Karpas-422 (cell line): Measurements from ENCODE around the gene ATP13A2. TPM values are rescaled to one million over a fixed set of nuclear protein-coding genes. Genes with fewer than 3 reads are reported as not detected.

Experiments used
- DNase-seq: peaks from one replicate; pipeline ENCODE4 v3.0.0-alpha.2; 2015
- H2AFZ ChIP-seq: fragments of 200-600 bp; sonication (generic); 2 replicates; pipeline ENCODE4 v1.6.1; 2014; ENCODE audit warnings: antibody characterized with exemption, low read length, mixed read lengths
- H3K27ac ChIP-seq: fragments of 200-600 bp; sonication (generic); 2 replicates; pipeline ENCODE4 v1.5.1; 2014; ENCODE audit warnings: mild to moderate bottlenecking, low read length, moderate library complexity
- H3K27me3 ChIP-seq: fragments of 200-600 bp; sonication (generic); 2 replicates; pipeline ENCODE4 v1.6.1; 2014; ENCODE audit warnings: low read length, mixed read lengths
- H3K36me3 ChIP-seq: fragments of 200-600 bp; sonication (generic); 2 replicates; pipeline ENCODE4 v1.6.1; 2014; ENCODE audit warnings: low read length, mixed read lengths; ENCODE audit not compliant: insufficient read depth
- H3K4me1 ChIP-seq: fragments of 200-600 bp; sonication (generic); 2 replicates; pipeline ENCODE4 v1.6.1; 2014; ENCODE audit warnings: mild to moderate bottlenecking, low read length, mixed read lengths
- H3K4me2 ChIP-seq: fragments of 200-600 bp; sonication (generic); 2 replicates; pipeline ENCODE4 v1.6.1; 2014; ENCODE audit warnings: low read length, low read depth, mild to moderate bottlenecking; ENCODE audit not compliant: poor library complexity, severe bottlenecking
- H3K4me3 ChIP-seq: fragments of 200-600 bp; sonication (generic); 2 replicates; pipeline ENCODE4 v1.5.1; 2014; ENCODE audit warnings: mild to moderate bottlenecking, antibody characterized with exemption, low read length, mixed read lengths
- H3K79me2 ChIP-seq: fragments of 200-600 bp; sonication (generic); 2 replicates; pipeline ENCODE4 v1.6.1; 2014; ENCODE audit warnings: mild to moderate bottlenecking, low read length, mixed read lengths
- H3K9ac ChIP-seq: fragments of 200-600 bp; sonication (generic); 2 replicates; pipeline ENCODE4 v1.6.0; 2014; ENCODE audit warnings: low read length
- H3K9me2 ChIP-seq: fragments of 200-600 bp; sonication (generic), shearing (Covaris generic); replicated peaks from 2 replicates; pipeline ENCODE4 v1.6.0; 2014; ENCODE audit warnings: mild to moderate bottlenecking, low read length, moderate library complexity; ENCODE audit not compliant: insufficient read depth
- H3K9me3 ChIP-seq: fragments of 300-700, 200-600 bp; sonication (generic); 2 replicates; pipeline ENCODE4 v1.6.1; 2014; ENCODE audit warnings: low read length, mixed read lengths
- H4K20me1 ChIP-seq: fragments of 200-600 bp; sonication (generic); 2 replicates; pipeline ENCODE4 v1.6.1; 2014; ENCODE audit warnings: mild to moderate bottlenecking, antibody characterized with exemption, low read length, low read depth; ENCODE audit not compliant: insufficient read depth
- total RNA-seq: library from RNA; depleted of rRNA; stranded (reverse); fragments of >200 nt; shearing (Covaris generic); gene quantifications from 2 replicates; pipeline ENCODE4 v1.2.3, GENCODE V29; 2014; ENCODE audit warnings: low replicate concordance

The ATP13A2 gene
- total RNA-seq, 1 experiment from 2014 or later: 13.6 TPM

GRCh38 chr1:17053086-17053684 is 41.5 kb upstream of the ATP13A2 start:
- H3K4me2 ChIP-seq: peak overlapping the region; percentile 75
- H3K27ac ChIP-seq: peak overlapping the region; percentile 12; the same call in 1 of the 2 replicates
- H3K9me2 ChIP-seq: no peaks in the 10 kb centered on the region
- peak; percentile 51 for DNase-seq
- peak overlapping the region; percentile 79 for H3K9ac ChIP-seq
- no peaks in the 10 kb centered on the region for H3K9me3 ChIP-seq
- no peak overlapping the region for H2AFZ ChIP-seq
- H3K4me1 ChIP-seq: peaks cover 13% of the 10 kb centered on the region
- H3K79me2 ChIP-seq: peaks cover 49% of the 10 kb centered on the region
- no peaks in the 10 kb centered on the region for H3K27me3 ChIP-seq
- H3K4me3 ChIP-seq: peak overlapping the region; percentile 77
- peaks cover 8% of the 10 kb centered on the region; the same call in 1 of the 2 replicates for H3K36me3 ChIP-seq
- peaks cover under 1% of the 10 kb centered on the region; the same call in 1 of the 2 replicates for H4K20me1 ChIP-seq

- peak overlapping the region; percentile 12; the same call in 1 of the 2 replicates for H3K27ac ChIP-seq
- H4K20me1 ChIP-seq: peaks cover 3% of the 10 kb centered on the region; the same call in 1 of the 2 replicates
- peaks cover 55% of the 10 kb centered on the region for H3K79me2 ChIP-seq
- H2AFZ ChIP-seq: no peak overlapping the region
- H3K27me3 ChIP-seq: no peaks in the 10 kb centered on the region
- peak overlapping the region; percentile 79 for H3K9ac ChIP-seq
- H3K9me2 ChIP-seq: no peaks in the 10 kb centered on the region
- H3K9me3 ChIP-seq: no peaks in the 10 kb centered on the region
- peak overlapping the region; percentile 77 for H3K4me3 ChIP-seq
- H3K4me1 ChIP-seq: peaks cover 13% of the 10 kb centered on the region
- DNase-seq: no peak
- peak overlapping the region; percentile 75 for H3K4me2 ChIP-seq
- H3K36me3 ChIP-seq: peaks cover 8% of the 10 kb centered on the region; the same call in 1 of the 2 replicates
Measured at GRCh38 chr1:17052641-17053040, 40.9 kb upstream of the ATP13A2 start.

GRCh38 chr1:17052038-17052437 is 40.3 kb upstream of the ATP13A2 start:
- H3K4me2 ChIP-seq: peak overlapping the region; percentile 75
- H3K4me3 ChIP-seq: peak overlapping the region; percentile 77
- H3K9me2 ChIP-seq: no peaks in the 10 kb centered on the region
- no peak overlapping the region for H3K27ac ChIP-seq
- H3K9me3 ChIP-seq: no peaks in the 10 kb centered on the region
- H4K20me1 ChIP-seq: peaks cover 3% of the 10 kb centered on the region; the same call in 1 of the 2 replicates
- H2AFZ ChIP-seq: no peak overlapping the region
- H3K79me2 ChIP-seq: peaks cover 61% of the 10 kb centered on the region
- H3K4me1 ChIP-seq: peaks cover 13% of the 10 kb centered on the region
- no peak for DNase-seq
- H3K36me3 ChIP-seq: peaks cover 8% of the 10 kb centered on the region; the same call in 1 of the 2 replicates
- H3K9ac ChIP-seq: peak overlapping the region; percentile 79
- H3K27me3 ChIP-seq: no peaks in the 10 kb centered on the region

GRCh38 chr1:17047924-17048323 is 36.2 kb upstream of the ATP13A2 start:
- Histone ChIP-seq H3K4me3 (no peak overlapping the region), H3K9ac (no peak overlapping the region), H3K27me3 (no peaks in the 10 kb centered on the region), H3K36me3 (peaks cover 31% of the 10 kb centered on the region; the same call in 1 of the 2 replicates), H3K79me2 (peaks cover 83% of the 10 kb centered on the region), H4K20me1 (peaks cover 3% of the 10 kb centered on the region; the same call in 1 of the 2 replicates), H3K4me2 (no peak overlapping the region), H2AFZ (no peak overlapping the region), H3K9me3 (no peaks in the 10 kb centered on the region), H3K4me1 (peaks cover 24% of the 10 kb centered on the region), H3K9me2 (no peaks in the 10 kb centered on the region), H3K27ac (no peak overlapping the region)
- no peak for DNase-seq

GRCh38 chr1:17046334-17046657 is 34.6 kb upstream of the ATP13A2 start:
- Histone ChIP-seq H2AFZ (no peak overlapping the region), H3K27me3 (no peaks in the 10 kb centered on the region), H3K79me2 (peaks cover 70% of the 10 kb centered on the region), H3K4me1 (peaks cover 13% of the 10 kb centered on the region), H3K9me2 (no peaks in the 10 kb centered on the region), H4K20me1 (0 out of 2 replicates have a peak, but pooled peaks cover 3% of the 10 kb centered on the region), H3K36me3 (peaks cover 32% of the 10 kb centered on the region; the same call in 1 of the 2 replicates), H3K4me2 (peak overlapping the region; percentile 45), H3K27ac (no peak overlapping the region), H3K9me3 (no peaks in the 10 kb centered on the region), H3K9ac (no peak overlapping the region), H3K4me3 (no peak overlapping the region)
- no peak for DNase-seq

- peaks cover 27% of the 10 kb centered on the region; the same call in 1 of the 2 replicates for H3K36me3 ChIP-seq
- peak; percentile 69 for DNase-seq
- H3K79me2 ChIP-seq: peaks cover 65% of the 10 kb centered on the region
Measured at GRCh38 chr1:17045634-17046333, 34.1 kb upstream of the ATP13A2 start.

GRCh38 chr1:17045150-17045549 is 33.4 kb upstream of the ATP13A2 start:
- peaks cover 29% of the 10 kb centered on the region; the same call in 1 of the 2 replicates for H3K36me3 ChIP-seq
- H3K4me2 ChIP-seq: no peak overlapping the region
- H3K79me2 ChIP-seq: peaks cover 62% of the 10 kb centered on the region
- H3K27me3 ChIP-seq: no peaks in the 10 kb centered on the region
- no peaks in the 10 kb centered on the region for H3K9me2 ChIP-seq
- 0 out of 2 replicates have a peak, but pooled peaks cover 3% of the 10 kb centered on the region for H4K20me1 ChIP-seq
- no peak for DNase-seq
- peaks cover 13% of the 10 kb centered on the region for H3K4me1 ChIP-seq
- H3K27ac ChIP-seq: no peak overlapping the region
- H3K4me3 ChIP-seq: no peak overlapping the region
- no peak overlapping the region for H2AFZ ChIP-seq
- H3K9ac ChIP-seq: no peak overlapping the region
- H3K9me3 ChIP-seq: no peaks in the 10 kb centered on the region

More at GRCh38 chr1:17045634-17046333, 34.1 kb upstream of the ATP13A2 start:
- H3K9ac ChIP-seq: no peak overlapping the region
- H3K9me3 ChIP-seq: no peaks in the 10 kb centered on the region
- peaks cover 13% of the 10 kb centered on the region for H3K4me1 ChIP-seq
- H3K9me2 ChIP-seq: no peaks in the 10 kb centered on the region
- no peak overlapping the region for H3K27ac ChIP-seq
- no peak overlapping the region for H2AFZ ChIP-seq
- peak overlapping the region; percentile 45 for H3K4me2 ChIP-seq
- no peaks in the 10 kb centered on the region for H3K27me3 ChIP-seq
- H3K4me3 ChIP-seq: no peak overlapping the region
- H4K20me1 ChIP-seq: 0 out of 2 replicates have a peak, but pooled peaks cover 3% of the 10 kb centered on the region

GRCh38 chr1:17043676-17044075 is 31.9 kb upstream of the ATP13A2 start:
- H3K9me2 ChIP-seq: no peaks in the 10 kb centered on the region
- peaks cover 60% of the 10 kb centered on the region for H3K79me2 ChIP-seq
- H3K9ac ChIP-seq: no peak overlapping the region
- peaks cover 35% of the 10 kb centered on the region; the same call in 1 of the 2 replicates for H3K36me3 ChIP-seq
- H3K27ac ChIP-seq: no peak overlapping the region
- H3K4me2 ChIP-seq: no peak overlapping the region
- DNase-seq: no peak
- peaks cover 13% of the 10 kb centered on the region for H3K4me1 ChIP-seq
- no peaks in the 10 kb centered on the region for H3K27me3 ChIP-seq
- no peaks in the 10 kb centered on the region for H3K9me3 ChIP-seq
- no peak overlapping the region for H3K4me3 ChIP-seq
- 0 out of 2 replicates have a peak, but pooled peaks cover 3% of the 10 kb centered on the region for H4K20me1 ChIP-seq
- H2AFZ ChIP-seq: no peak overlapping the region
